HG03196 (cell line): ENCODE measurements around the gene PRICKLE3.

Experiments
- ATAC-seq: cut with Tn5 transposase; IDR thresholded peaks from one replicate; pipeline ENCODE4 v1.9.1; 2021; ENCODE audit not compliant: unreplicated experiment

PRICKLE3 gene

DNA sequence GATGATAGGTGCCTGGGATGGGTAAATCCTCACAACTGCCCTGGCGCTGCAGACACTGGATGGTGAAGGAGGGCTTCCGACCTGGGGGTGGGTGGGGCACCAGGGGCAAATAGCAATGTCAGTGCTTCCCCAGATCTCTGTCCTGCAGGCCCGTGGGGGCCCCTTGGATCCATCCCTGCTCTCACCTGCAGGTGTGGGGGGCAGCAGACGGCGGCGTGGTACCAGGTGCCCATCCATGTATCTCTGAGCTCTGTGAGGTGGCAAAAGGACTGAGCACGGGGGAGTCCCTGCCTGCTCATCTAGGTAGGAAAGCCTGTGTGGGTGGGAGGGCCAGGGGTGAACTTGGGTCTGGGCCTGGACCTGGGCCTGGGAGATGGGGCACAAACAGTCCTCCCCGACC lies 20.4 kb upstream of the PRICKLE3 start:
- no peak for ATAC-seq

DNA sequence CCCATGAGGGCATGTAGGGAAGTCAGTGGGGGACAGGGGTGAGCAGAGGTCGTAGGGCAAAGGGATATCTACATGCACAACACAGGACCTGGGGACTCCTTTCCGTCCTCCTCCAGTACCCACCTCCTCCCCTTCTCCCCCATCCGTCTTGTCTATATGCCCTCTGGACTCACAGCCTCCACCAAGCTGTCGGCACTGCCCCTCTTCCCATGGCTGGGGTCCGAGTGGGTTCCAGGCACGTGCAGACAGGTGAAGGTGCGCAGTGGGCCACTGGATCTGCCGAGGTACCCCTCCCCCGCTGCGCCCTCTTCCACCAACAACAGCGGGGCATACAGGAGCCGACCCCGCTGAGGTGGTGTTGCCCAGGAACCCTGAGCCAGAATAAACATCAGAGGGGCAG lies 19.3 kb upstream of the PRICKLE3 start:
- ATAC-seq = no peak

DNA sequence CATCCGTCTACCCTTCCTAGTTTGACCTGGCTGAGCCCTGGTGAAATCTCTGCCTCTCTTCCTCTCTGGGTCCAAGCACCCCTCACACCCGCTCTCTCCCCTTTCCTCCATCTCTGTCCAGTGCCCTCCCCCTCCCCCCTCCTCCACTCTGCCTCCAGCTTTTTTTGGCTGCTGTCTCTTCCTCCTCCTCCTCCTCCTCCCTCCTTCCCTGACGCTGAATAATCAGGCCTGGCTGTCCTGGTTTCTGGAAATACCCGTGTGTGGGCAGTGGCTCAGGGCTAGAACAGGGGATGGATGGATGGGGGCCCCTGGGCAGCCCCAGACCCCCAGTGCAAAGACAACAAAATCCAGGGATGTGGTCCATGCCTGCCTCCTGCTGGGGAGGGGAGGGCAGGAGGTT lies 18.5 kb upstream of the PRICKLE3 start:
- no peak for ATAC-seq

- ATAC-seq = no peak
Measured at GRCh38 chrX:49204017-49204416, 17.8 kb upstream of the PRICKLE3 start.

- no peak for ATAC-seq
Measured at GRCh38 chrX:49203536-49203935, 17.4 kb upstream of the PRICKLE3 start.

DNA sequence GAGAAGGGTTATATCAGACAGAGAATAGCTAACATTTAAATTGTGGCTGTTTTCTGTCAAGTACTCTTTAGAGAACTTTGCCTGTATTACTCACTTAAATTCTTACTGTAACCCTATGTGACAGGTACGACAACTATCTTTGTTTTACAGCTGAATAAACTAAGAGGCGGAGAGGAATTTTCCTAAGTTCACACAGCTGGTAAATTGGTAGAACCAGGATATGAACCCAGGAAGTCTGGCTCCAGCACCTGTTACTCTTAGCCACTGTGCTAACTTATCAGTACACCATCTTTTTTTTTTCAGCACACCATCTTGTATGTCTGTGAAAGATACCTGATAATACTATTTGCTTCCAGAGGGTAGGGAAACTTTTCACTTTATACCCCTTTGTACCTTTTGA lies 15.8 kb upstream of the PRICKLE3 start:
- no peak for ATAC-seq

GRCh38 chrX:49199906-49200771 lies 14.0 kb upstream of the PRICKLE3 start, which contains the start of gene SYP:
Gene SYP (minus strand): TSS chrX:49200193. CDS start chrX:49200186, 7 bp downstream.
- ATAC-seq = peak; percentile 95

DNA sequence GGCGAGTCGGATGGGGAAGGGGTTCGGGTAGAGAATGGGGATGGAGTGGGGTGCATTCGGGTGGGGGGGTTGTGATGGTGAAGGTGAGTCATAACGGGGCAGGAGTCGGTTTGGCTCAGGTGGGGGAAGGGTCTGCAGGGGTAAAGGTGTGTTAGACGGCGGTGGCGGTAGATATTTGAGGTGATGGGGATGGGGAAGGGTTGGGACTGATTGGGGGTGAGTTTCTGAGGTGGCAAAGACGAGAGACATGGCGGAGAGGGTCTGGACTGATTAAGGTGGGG lies 13.1 kb upstream of the PRICKLE3 start:
- ATAC-seq = no peak

DNA sequence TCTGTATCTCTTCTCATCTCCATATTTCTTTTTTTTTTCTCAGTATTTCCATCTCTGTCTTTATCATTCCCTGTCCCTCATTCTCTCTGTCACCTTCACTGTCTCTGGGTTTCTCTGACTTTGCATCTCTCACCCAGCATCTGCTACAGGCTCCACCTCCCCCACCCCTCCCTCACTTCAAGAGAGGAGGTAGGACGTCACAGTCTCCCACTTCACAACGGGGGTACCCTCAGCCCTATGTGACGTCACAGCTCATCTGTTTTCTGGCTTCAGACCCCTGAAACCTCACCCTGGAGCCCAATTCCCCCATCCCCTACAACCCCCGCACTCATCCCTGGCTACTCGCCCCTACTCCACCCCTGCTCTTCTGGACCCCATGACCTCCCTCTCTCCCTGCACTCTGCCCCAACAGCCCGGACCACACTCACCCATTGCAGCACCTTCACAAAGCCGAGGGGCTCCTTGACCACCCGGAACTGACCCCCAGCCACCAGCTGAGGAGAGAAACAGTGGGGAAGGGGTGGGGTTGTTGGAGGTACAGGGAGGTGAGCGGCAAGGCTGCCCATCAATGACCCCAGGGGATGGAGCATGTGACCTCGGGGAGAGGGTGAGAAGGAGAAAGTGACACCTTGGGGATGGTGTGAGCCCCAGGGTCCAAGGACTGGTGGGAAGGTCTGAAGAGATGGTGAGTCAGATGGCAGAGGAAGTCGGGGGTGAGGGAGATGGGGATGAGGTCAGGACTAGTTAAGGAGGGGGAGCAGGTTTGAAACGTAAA lies 12.6 kb upstream of the PRICKLE3 start:
- no peak for ATAC-seq

GRCh38 chrX:49197543-49198087 lies 11.4 kb upstream of the PRICKLE3 start:
- no peak for ATAC-seq

DNA sequence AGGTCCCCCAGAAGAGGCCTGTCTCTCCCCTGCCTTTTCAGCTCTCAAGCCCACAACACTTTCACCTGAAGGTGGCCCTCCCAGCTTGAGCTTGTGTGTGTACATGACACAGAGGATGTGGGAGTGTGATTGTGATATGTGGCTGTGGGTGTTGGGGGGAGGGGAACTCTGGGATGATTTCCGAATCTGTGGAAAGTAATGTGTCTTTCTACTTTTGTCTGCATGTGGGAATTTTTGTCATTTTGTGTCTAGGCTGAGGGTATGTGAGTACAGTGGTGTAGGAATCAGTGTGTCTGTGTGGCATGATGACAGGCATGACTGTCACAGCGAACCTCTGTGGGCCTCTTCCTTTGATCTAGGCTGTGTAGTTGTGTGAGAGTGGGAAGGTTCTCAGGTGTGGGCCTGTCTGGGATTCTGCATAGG lies 7.4 kb upstream of the PRICKLE3 start:
- no peak for ATAC-seq

- no peak for ATAC-seq
Measured at GRCh38 chrX:49192722-49193328, 6.7 kb upstream of the PRICKLE3 start.

DNA sequence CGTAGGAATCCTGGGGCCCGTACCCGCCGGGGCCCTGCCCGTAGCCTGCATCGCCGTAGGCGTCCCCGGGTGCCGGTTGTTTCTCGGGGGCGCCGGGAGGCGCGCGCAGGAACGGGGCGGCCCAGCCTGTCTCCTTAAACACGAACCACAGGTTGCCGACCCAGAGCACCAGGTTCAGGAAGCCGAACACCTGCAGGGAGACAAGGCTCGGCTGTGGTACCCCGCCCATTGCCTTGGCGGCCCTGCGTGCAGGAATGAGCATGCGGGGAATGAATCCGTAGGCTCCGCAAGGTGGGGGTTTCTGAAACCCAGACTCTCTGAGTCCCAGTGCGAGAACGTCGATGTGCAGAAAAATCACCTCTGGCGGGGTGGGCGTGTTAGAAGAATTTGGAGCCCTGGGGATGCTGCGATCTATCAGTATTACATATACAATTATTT lies 5.4 kb upstream of the PRICKLE3 start:
- no peak for ATAC-seq

DNA sequence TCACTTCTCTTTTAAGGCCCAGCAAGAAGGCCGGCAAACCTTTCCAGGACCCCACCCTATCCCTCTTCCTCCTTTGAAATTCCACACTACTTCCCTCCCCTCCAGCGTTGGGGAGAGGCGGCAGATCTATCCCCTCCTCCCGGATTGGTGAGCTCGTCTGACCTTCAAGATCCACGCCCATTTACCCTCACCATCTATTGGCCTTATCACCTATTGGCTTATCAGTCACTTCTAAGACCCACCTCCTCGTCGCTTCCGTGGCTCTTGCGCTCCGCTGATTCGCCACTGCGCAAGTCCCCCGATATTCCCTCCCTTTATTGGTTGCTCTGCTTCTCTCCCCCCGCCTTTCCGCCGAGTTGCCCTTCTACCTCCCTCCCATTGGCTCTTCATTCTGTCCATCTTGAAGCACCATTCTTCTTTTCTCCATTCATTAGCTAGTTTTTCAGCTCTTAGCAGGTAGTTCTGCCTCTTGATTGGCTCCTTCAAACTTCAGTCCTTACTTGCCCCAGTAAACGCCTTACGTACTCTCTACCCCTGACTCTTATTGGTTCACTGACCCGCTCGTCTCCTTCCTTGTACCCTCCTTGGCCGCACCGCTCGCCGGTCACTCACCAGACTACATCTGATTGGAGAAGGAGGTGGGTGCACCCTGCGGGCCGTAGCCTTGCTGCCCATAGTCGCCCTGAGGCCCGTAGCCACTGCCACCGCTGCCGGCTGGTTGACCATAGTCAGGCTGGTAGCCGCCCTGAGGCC lies 4.8 kb upstream of the PRICKLE3 start:
- peak; percentile 87 for ATAC-seq

GRCh38 chrX:49189606-49190005 lies 3.4 kb upstream of the PRICKLE3 start:
- ATAC-seq = no peak

DNA sequence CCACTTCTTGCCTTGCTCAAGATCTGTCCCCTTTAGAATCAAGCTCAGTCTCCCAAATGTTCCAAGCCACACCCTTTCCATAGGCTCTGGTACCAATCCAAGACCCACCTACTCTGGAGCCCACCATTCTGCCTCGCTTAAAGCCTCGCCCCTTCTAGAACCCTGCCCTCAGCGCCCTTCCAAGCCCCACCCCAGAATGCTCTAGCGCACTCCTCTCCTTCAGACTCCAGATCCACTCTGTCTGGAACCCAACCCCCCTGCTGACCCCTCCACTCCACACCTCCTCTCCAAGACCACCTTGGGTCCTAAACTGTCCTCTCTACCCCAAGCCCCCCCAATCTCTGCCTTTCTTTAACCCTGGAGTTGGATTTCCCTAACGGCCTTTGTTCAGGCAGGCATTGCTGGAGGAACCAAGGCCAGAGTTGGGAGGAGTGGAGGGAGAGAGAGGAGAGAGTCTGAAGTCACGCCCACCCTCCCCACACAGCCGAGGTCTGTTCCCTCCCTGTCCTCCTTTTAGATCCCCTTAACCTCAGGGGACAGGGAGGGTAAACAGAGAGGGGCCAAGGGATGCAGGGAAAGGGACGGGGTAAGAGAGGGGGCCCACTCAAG lies 2.4 kb upstream of the PRICKLE3 start:
- no peak for ATAC-seq

DNA sequence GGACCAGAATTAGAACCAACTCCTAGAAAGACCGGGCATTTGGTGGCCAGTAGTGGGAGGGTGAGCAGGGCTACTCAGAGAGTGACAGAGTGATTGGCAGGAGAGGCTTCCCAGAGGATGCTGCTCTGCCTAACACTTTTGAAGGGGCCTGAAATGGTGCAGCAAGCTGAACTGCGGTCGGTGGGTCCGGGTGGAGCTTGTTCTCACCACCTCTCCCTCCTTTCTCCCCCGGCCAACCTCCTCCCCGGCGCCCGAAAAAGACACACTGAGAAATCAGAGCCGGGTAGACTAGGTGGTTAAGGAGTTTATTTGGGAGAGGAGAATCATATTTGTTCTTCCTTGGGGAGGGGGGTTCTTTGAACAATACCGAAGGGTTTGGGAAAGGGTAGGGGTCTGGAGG lies 1.4 kb upstream of the PRICKLE3 start:
- no peak for ATAC-seq

DNA sequence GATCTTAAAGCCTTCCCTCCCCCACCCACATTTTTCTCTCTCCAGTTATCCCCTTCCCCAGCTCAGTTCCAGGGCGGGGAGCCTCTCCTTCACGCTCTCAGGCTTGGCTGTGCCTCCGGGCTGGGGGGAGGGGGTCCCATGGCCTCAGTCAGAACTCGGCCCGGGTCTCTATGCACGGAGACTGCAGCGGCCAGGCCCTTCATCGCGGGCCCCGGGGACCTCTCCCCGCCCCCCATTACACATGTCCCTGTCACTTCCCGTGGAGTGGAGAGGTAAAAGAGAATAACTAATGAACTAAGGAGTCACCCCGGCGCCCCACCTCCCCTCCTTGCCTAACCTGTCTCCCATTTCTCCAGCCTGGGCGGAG lies 838 bp upstream of the PRICKLE3 start:
- no peak for ATAC-seq

DNA sequence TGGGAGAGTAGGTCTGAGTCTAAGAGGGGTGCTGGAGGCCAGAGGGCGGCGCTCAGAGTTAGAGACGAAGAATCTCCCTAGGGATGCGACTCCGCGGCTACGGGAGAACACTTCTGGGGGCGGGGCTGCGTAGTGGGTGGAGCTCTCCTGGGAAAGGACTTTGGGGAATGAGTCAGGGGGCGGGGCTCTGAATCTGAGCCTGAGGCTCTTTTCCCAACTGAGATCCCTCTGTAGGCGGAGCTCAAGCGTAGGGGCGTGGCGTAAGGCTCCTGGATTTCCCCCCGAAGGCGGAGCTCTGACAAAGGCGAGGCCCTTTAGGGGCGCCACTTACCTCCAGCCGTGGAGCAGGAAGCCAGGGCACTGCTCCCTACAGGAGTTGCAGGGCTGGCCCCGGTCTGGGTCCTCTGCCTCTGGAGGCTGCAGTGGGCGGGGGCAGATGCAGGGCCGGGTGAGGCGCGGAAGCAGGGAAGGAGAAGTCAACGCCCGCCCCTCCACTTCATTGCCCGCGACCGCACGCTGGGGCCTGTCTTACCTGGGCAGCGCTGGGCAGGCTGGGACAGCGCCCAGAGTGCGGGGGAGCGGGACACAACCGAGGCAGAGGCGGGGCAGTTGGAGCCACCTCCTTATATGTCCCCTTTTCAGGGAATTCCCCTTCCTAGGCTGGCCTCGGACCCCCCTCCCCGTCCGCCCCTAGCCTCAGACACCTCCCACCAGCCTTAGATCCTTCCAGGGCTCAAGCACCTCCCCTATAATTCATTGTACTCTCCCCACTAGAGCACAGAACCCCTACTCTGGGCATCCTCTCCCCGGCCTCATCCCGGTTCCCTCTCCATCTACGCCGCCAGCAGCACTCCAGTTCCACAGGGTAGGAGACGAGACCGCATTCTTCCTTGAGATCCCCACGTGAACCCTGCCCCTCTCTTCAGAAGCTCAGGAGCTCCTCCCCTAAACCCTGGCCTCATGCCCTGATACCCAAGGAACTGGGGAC lies 1.6 kb downstream of the PRICKLE3 start:
- ATAC-seq = peak; percentile 29
